B cell (primary cell): ENCODE measurements around the gene RIN2. TPM values are rescaled to one million over a fixed set of nuclear protein-coding genes. Genes with fewer than 3 reads are reported as not detected.

ENCODE experiments used
- ATAC-seq: fragments of 200-7000 bp; cut with Tn5 transposase; one replicate; pipeline ENCODE4 v1.10.0; 2021; ENCODE audit warnings: low read depth, mild to moderate bottlenecking, moderate number of reproducible peaks, moderate library complexity
- CTCF ChIA-PET: fragments of 350-600 bp; sonication (Branson Sonifier 250); formaldehyde crosslinking; loops from one replicate; lab custom pipeline; 2021; ENCODE audit warnings: antibody characterized with exemption, inconsistent platforms; lab: Charles Lee
- POLR2A ChIA-PET: fragments of 350-600 bp; sonication (Branson Sonifier 250); formaldehyde crosslinking; loops from one replicate; lab custom pipeline; 2021; ENCODE audit warnings: antibody characterized with exemption; lab: Charles Lee
- DNase-seq: peaks from one replicate; pipeline ENCODE4 v3.0.0; 2013
- H2AFZ ChIP-seq: 2 replicates; pipeline ENCODE4 v1.6.1; 2012; ENCODE audit warnings: mild to moderate bottlenecking, low read depth, low read length; ENCODE audit not compliant: insufficient read depth, poor library complexity, severe bottlenecking
- H3K27ac ChIP-seq, 2 donors: 1 replicate in 1 of 2; 2 replicates in 1 of 2; pipeline ENCODE4 v1.5.1; 2012 to 2013; ENCODE audit warnings: low read length in 2 of 2, mild to moderate bottlenecking in 2 of 2, moderate library complexity in 1 of 2
- H3K27me3 ChIP-seq, 4 experiments: fragments of 200-600 bp in 1 of 4; sonication (generic) in 1 of 4; replicated peaks in 1 of 4; 1 replicate in 2 of 4; 2 replicates in 2 of 4; pipeline versions ENCODE4 v1.6.1 to v1.7.0; 2013 to 2016; ENCODE audit warnings: low read length in 3 of 4, mild to moderate bottlenecking in 2 of 4, mixed read lengths in 1 of 4, moderate library complexity in 1 of 4; ENCODE audit not compliant: insufficient read depth in 4 of 4, control insufficient read depth in 3 of 4; ENCODE audit errors: control extremely low read depth in 1 of 4
- H3K36me3 ChIP-seq, 2 experiments: replicated peaks in 1 of 2; 1 replicate in 1 of 2; 2 replicates in 1 of 2; pipeline versions ENCODE4 v1.6.1 to v1.7.1; 2013; ENCODE audit warnings: low read length in 1 of 2; ENCODE audit not compliant: insufficient read depth in 2 of 2, control insufficient read depth in 1 of 2; ENCODE audit errors: control extremely low read depth in 1 of 2, extremely low read depth in 1 of 2
- H3K4me1 ChIP-seq, 2 donors: fragments of 200-600 bp in 1 of 2; sonication (generic) in 1 of 2; 1 replicate in 1 of 2; 2 replicates in 1 of 2; pipeline versions ENCODE4 v1.5.1 to v1.6.1; 2013 to 2017; ENCODE audit warnings: low read length in 2 of 2; ENCODE audit not compliant: control insufficient read depth in 2 of 2, insufficient read depth in 2 of 2
- H3K4me2 ChIP-seq: replicated peaks from 2 replicates; pipeline ENCODE3; 2012; ENCODE audit warnings: mild to moderate bottlenecking, low read depth, low read length; ENCODE audit not compliant: poor library complexity, severe bottlenecking
- H3K4me3 ChIP-seq, 5 experiments: fragments of 200-600 bp in 1 of 5; sonication (generic) in 1 of 5; 1 replicate in 3 of 5; 2 replicates in 2 of 5; pipeline versions ENCODE4 v1.5.1 to v1.7.0; 2011 to 2016; ENCODE audit warnings: low read length in 4 of 5, mild to moderate bottlenecking in 4 of 5, low read depth in 2 of 5, control low read depth in 1 of 5, moderate library complexity in 1 of 5; ENCODE audit not compliant: insufficient read depth in 1 of 5; ENCODE audit errors: control extremely low read depth in 1 of 5, extremely low read depth in 1 of 5
- H3K79me2 ChIP-seq: fragments of 200-600 bp; sonication (generic); one replicate; pipeline ENCODE4 v1.6.0; 2016; ENCODE audit warnings: low read length; ENCODE audit not compliant: control insufficient read depth, insufficient read depth
- H3K9ac ChIP-seq: fragments of 200-600 bp; sonication (generic); 2 replicates; pipeline ENCODE4 v1.6.1; 2017; ENCODE audit warnings: mild to moderate bottlenecking, low read length, moderate library complexity
- H3K9me3 ChIP-seq, 3 donors: one replicate each; pipeline versions ENCODE4 v1.6.1 to v1.7.1; 2013; ENCODE audit warnings: low read length in 2 of 3; ENCODE audit not compliant: control insufficient read depth in 2 of 3, insufficient read depth in 1 of 3; ENCODE audit errors: control extremely low read depth in 1 of 3
- H4K20me1 ChIP-seq: 2 replicates; pipeline ENCODE4 v1.6.0; 2012; ENCODE audit warnings: mild to moderate bottlenecking, low read length; ENCODE audit not compliant: insufficient read depth, control insufficient read depth, poor library complexity, severe bottlenecking
- H3K27ac Mint-ChIP-seq: one replicate; pipeline ENCODE4 v1.8.0; 2021; ENCODE audit warnings: mixed read lengths
- H3K27me3 Mint-ChIP-seq: one replicate; pipeline ENCODE4 v1.8.0; 2021; ENCODE audit warnings: mixed read lengths
- H3K4me1 Mint-ChIP-seq: one replicate; pipeline ENCODE4 v1.8.0; 2021; ENCODE audit warnings: mixed read lengths
- H3K4me3 Mint-ChIP-seq: one replicate; pipeline ENCODE4 v1.8.0; 2021; ENCODE audit warnings: mixed read lengths
- H3K9me3 Mint-ChIP-seq: one replicate; pipeline ENCODE4 v1.8.0; 2022; ENCODE audit warnings: mixed read lengths; ENCODE audit not compliant: insufficient read depth
- EZH2 ChIP-seq: IDR thresholded peaks from 2 replicates; pipeline ENCODE4 v1.6.1; 2012; ENCODE audit warnings: borderline replicate concordance, low read depth, mild to moderate bottlenecking, moderate library complexity, low read length; ENCODE audit not compliant: insufficient read depth, poor library complexity, severe bottlenecking
- WGBS: methylation state at CpG from one replicate; pipeline ENCODE4 v1.1.5; 2013; ENCODE audit warnings: missing lambda C conversion rate; ENCODE audit not compliant: insufficient coverage; 5-methylcytosine and 5-hydroxymethylcytosine counted together
- intact Hi-C: fragments of 100-400 bp; cut with micrococcal nuclease; formaldehyde crosslinking; loops from one replicate; pipeline ENCODE4 v1.10.0; 2022
- polyA plus RNA-seq: library from polyadenylated mRNA; depleted of rRNA; stranded (reverse); fragments of >200 nt; gene quantifications from 2 replicates; pipeline ENCODE4 v1.2.3, GENCODE V29; 2012
- total RNA-seq, 2 donors: library from RNA; stranded (reverse); fragments of 120-200 nt in 1 of 2; gene quantifications; 1 replicate in 1 of 2; 2 replicates in 1 of 2; pipeline versions ENCODE4 v1.2.3 to v1.2.4, GENCODE V29; 2013 to 2022
- TF ChIP-seq, protein P1 (sequence below): fragments of 200-600 bp; IDR thresholded peaks from one replicate; pipeline ENCODE4 v1.8.0; 2022; ENCODE audit warnings: antibody characterized with exemption, mild to moderate bottlenecking

Gene RIN2
- total and polyA plus RNA-seq, 2 donors (not counting 1 experiment from before 2014, with no cell fraction given): 0.15 to 0.32 TPM

DNA sequence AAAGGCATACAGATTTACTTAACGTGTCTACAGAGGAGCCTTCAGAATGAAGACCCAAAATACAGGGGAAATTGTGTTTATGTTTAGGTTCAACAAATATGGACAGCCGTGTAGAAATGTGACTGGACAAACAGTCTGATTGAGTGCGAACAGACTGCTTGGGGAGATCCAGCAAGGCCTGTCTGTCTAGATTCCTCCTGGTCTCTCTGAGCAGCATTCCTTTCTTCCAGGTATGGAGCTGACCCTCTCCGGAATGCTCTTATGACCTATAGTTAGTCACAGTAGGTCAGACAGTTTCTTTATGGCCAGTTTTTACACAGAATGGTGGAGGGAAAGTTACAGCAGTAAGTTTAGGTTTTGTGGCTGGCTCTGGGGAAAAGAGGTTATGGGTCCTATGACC, 9.0 kb downstream of the RIN2 start:
- no peak overlapping the region for H3K9ac ChIP-seq
- TF ChIP-seq, protein P1, sequence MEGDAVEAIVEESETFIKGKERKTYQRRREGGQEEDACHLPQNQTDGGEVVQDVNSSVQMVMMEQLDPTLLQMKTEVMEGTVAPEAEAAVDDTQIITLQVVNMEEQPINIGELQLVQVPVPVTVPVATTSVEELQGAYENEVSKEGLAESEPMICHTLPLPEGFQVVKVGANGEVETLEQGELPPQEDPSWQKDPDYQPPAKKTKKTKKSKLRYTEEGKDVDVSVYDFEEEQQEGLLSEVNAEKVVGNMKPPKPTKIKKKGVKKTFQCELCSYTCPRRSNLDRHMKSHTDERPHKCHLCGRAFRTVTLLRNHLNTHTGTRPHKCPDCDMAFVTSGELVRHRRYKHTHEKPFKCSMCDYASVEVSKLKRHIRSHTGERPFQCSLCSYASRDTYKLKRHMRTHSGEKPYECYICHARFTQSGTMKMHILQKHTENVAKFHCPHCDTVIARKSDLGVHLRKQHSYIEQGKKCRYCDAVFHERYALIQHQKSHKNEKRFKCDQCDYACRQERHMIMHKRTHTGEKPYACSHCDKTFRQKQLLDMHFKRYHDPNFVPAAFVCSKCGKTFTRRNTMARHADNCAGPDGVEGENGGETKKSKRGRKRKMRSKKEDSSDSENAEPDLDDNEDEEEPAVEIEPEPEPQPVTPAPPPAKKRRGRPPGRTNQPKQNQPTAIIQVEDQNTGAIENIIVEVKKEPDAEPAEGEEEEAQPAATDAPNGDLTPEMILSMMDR: no peak
- no peak for TF ChIP-seq EZH2
- H3K4me1 ChIP-seq: no peaks in the 10 kb centered on the region
- intact Hi-C loops: no loop called here
- no peaks in the 10 kb centered on the region for H3K4me1 Mint-ChIP-seq
- ATAC-seq: no peak
- H3K27ac ChIP-seq: no peak overlapping the region
- H3K27ac Mint-ChIP-seq: no peak overlapping the region
- no peak overlapping the region for H3K4me2 ChIP-seq
- H3K27me3 ChIP-seq: peaks cover 0 to 9% (median 3%) of the 10 kb centered on the region in 4 experiments
- no peak overlapping the region for H3K4me3 Mint-ChIP-seq
- WGBS: 90% methylated on average over 4 of the region's 4 CpGs
- peaks cover 38% of the 10 kb centered on the region for H3K27me3 Mint-ChIP-seq
- no peaks in the 10 kb centered on the region for H4K20me1 ChIP-seq
- no peaks in the 10 kb centered on the region for H3K36me3 ChIP-seq
- no peaks in the 10 kb centered on the region for H3K9me3 ChIP-seq
- no peaks in the 10 kb centered on the region for H3K9me3 Mint-ChIP-seq
- no peak overlapping the region for H2AFZ ChIP-seq
- POLR2A ChIA-PET: no interaction called here
- no peaks in the 10 kb centered on the region for H3K79me2 ChIP-seq
- CTCF ChIA-PET: no interaction called here
- no peak for DNase-seq
- no peak overlapping the region for H3K4me3 ChIP-seq

DNA sequence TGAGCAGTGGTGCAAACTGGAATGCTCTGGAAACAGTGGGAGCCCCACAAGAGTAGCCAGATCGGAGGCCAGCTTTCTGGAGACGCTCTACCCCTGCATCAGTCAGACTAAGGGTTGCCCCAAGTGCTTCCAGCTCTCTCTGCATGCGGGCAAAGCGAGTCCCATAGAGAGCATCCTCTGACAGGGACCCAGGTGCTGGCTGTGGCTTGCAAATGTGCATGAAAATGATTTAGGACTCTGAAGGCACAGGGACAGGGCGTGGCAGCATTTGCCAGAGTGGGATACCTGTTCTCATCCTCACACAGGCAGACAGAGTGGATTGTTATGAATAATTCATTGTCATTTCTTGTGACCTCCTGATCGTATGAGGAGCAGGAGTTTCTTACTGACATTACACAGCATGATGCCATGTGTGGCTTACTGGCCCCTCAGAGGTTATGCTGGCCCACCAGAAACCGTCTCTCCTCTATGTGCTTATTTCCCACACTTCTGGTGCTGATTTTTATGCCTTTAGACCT, 10.3 kb downstream of the RIN2 start:
- Mint-ChIP-seq H3K27me3 (peaks cover 36% of the 10 kb centered on the region), H3K4me3 (no peak overlapping the region), H3K27ac (no peak overlapping the region), H3K9me3 (no peaks in the 10 kb centered on the region), H3K4me1 (no peaks in the 10 kb centered on the region)
- Histone ChIP-seq H3K4me3 (no peak overlapping the region), H3K4me2 (no peak overlapping the region), H2AFZ (no peak overlapping the region), H3K4me1 (no peaks in the 10 kb centered on the region), H4K20me1 (no peaks in the 10 kb centered on the region), H3K27me3 (peaks cover 0 to 9% (median 3%) of the 10 kb centered on the region in 4 experiments), H3K36me3 (no peaks in the 10 kb centered on the region), H3K79me2 (no peaks in the 10 kb centered on the region), H3K9me3 (no peaks in the 10 kb centered on the region), H3K9ac (no peak overlapping the region), H3K27ac (no peak overlapping the region)
- intact Hi-C loops: no loop called here
- WGBS: 87% methylated on average over 5 of the region's 7 CpGs
- CTCF ChIA-PET: interaction anchor here (1.6 kb wide), 1 partner anchor 17 kb away, joined by 4 read pairs; no protein-coding TSS in a partner anchor
- no peak for ATAC-seq
- POLR2A ChIA-PET: no interaction called here
- TF ChIP-seq, protein P1: no peak
- no peak for TF ChIP-seq EZH2
- DNase-seq: no peak
